ENCODE data around the gene BCOR. TPM values are rescaled to one million over a fixed set of nuclear protein-coding genes. Genes with fewer than 3 reads are reported as not detected.

The BCOR gene
- polyA plus RNA-seq, 1 of the 3 experiments (the other 2 are of a cell fraction), result 8.8 TPM

DNA sequence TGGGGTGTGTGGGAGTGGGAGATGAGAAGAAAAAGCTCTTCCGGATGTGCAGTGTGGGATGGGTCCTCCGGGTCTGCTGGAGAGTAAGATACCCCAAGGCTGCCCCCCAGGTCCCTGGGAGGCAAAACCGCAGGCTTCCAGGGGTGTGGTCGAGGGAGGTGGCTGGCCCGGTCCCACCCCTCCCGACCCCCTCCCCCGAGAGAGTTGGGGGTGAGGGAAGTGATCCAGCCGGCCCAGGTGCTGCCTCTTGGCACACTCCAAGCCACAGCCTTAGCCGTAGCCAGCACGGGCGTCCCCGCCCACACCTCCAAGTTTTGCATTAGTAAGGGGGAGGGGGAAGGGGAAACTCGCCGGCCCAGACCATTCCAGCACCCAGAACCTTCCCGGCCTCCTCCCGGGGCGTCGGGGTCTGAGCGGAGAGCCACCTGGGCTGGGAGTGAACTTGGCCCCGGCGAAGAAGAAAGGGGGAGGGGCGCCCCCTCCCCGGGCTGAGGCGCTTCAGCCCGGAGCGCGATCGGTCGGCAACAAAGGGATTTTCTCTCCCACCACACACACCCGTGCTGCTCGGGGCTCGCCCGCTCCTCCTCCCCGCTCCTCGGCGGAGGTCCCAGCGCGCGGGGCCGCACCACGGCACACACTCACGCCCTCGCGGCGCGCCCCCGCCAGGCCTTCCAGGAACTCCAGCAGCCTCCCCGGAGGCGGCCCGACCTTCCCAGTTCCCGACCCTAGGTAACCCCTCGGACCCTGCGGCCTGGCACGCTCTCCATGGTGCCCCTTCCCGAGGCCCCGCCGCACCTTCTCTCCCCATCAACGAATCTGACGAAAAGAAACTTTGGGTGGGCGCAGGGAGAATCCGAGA lies 14.4 kb downstream of the BCOR start:
- DNase-seq, result no peak
- H3K4me2 ChIP-seq, result no peak overlapping the region

More for the DNA sequence above, 14.4 kb downstream of the BCOR start:
- no peak overlapping the region for H3K4me3 ChIP-seq (ENCODE audit: low read depth in 2 of 2, low read length in 1 of 2)
- peaks cover 15 to 76% of the 10 kb centered on the region in 2 experiments; a peak in 2 of 4 replicates for H3K4me1 ChIP-seq (ENCODE audit: control insufficient read depth in 1 of 2, insufficient read depth in 2 of 2, low read depth in 1 of 2, low read length in 1 of 2)
- H3K9me3 ChIP-seq, result no peaks in the 10 kb centered on the region
- TF ChIP-seq NRF1 (IDR thresholded peaks at IDR 0.05; ENCODE audit: low read depth, low read length), result no peak
- no peak for TF ChIP-seq TAF1 (IDR thresholded peaks at IDR 0.05; ENCODE audit: borderline replicate concordance, low read depth, low read length)
- TF ChIP-seq, protein P1, sequence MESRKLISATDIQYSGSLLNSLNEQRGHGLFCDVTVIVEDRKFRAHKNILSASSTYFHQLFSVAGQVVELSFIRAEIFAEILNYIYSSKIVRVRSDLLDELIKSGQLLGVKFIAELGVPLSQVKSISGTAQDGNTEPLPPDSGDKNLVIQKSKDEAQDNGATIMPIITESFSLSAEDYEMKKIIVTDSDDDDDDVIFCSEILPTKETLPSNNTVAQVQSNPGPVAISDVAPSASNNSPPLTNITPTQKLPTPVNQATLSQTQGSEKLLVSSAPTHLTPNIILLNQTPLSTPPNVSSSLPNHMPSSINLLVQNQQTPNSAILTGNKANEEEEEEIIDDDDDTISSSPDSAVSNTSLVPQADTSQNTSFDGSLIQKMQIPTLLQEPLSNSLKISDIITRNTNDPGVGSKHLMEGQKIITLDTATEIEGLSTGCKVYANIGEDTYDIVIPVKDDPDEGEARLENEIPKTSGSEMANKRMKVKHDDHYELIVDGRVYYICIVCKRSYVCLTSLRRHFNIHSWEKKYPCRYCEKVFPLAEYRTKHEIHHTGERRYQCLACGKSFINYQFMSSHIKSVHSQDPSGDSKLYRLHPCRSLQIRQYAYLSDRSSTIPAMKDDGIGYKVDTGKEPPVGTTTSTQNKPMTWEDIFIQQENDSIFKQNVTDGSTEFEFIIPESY (IDR thresholded peaks at IDR 0.05; ENCODE audit: borderline replicate concordance, low read depth), result no peak
- TF ChIP-seq SMC3 (IDR thresholded peaks at IDR 0.05; ENCODE audit: low read depth, low read length), result no peak
- TF ChIP-seq RXRA (IDR thresholded peaks at IDR 0.05; ENCODE audit: borderline replicate concordance, low read depth), result no peak
- TF ChIP-seq, protein P2, sequence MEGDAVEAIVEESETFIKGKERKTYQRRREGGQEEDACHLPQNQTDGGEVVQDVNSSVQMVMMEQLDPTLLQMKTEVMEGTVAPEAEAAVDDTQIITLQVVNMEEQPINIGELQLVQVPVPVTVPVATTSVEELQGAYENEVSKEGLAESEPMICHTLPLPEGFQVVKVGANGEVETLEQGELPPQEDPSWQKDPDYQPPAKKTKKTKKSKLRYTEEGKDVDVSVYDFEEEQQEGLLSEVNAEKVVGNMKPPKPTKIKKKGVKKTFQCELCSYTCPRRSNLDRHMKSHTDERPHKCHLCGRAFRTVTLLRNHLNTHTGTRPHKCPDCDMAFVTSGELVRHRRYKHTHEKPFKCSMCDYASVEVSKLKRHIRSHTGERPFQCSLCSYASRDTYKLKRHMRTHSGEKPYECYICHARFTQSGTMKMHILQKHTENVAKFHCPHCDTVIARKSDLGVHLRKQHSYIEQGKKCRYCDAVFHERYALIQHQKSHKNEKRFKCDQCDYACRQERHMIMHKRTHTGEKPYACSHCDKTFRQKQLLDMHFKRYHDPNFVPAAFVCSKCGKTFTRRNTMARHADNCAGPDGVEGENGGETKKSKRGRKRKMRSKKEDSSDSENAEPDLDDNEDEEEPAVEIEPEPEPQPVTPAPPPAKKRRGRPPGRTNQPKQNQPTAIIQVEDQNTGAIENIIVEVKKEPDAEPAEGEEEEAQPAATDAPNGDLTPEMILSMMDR (IDR thresholded peaks at IDR 0.05), result no peak
- TF ChIP-seq, protein P3, sequence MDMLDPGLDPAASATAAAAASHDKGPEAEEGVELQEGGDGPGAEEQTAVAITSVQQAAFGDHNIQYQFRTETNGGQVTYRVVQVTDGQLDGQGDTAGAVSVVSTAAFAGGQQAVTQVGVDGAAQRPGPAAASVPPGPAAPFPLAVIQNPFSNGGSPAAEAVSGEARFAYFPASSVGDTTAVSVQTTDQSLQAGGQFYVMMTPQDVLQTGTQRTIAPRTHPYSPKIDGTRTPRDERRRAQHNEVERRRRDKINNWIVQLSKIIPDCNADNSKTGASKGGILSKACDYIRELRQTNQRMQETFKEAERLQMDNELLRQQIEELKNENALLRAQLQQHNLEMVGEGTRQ (IDR thresholded peaks at IDR 0.05; ENCODE audit: borderline replicate concordance, low read depth, low read length), result no peak
- no peak for TF ChIP-seq RAD21 (IDR thresholded peaks at IDR 0.05; ENCODE audit: low read length)
- TF ChIP-seq, protein P4, sequence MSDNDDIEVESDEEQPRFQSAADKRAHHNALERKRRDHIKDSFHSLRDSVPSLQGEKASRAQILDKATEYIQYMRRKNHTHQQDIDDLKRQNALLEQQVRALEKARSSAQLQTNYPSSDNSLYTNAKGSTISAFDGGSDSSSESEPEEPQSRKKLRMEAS (IDR thresholded peaks at IDR 0.05; ENCODE audit: low read depth), result no peak
- TF ChIP-seq FOXJ3 (CRISPR knock-in tag; IDR thresholded peaks at IDR 0.05), result no peak
- TF ChIP-seq MEF2A (IDR thresholded peaks at IDR 0.05; ENCODE audit: borderline replicate concordance, low read depth), result no peak
- no peak for TF ChIP-seq ELF1 (IDR thresholded peaks at IDR 0.05)
- TF ChIP-seq, protein P5, sequence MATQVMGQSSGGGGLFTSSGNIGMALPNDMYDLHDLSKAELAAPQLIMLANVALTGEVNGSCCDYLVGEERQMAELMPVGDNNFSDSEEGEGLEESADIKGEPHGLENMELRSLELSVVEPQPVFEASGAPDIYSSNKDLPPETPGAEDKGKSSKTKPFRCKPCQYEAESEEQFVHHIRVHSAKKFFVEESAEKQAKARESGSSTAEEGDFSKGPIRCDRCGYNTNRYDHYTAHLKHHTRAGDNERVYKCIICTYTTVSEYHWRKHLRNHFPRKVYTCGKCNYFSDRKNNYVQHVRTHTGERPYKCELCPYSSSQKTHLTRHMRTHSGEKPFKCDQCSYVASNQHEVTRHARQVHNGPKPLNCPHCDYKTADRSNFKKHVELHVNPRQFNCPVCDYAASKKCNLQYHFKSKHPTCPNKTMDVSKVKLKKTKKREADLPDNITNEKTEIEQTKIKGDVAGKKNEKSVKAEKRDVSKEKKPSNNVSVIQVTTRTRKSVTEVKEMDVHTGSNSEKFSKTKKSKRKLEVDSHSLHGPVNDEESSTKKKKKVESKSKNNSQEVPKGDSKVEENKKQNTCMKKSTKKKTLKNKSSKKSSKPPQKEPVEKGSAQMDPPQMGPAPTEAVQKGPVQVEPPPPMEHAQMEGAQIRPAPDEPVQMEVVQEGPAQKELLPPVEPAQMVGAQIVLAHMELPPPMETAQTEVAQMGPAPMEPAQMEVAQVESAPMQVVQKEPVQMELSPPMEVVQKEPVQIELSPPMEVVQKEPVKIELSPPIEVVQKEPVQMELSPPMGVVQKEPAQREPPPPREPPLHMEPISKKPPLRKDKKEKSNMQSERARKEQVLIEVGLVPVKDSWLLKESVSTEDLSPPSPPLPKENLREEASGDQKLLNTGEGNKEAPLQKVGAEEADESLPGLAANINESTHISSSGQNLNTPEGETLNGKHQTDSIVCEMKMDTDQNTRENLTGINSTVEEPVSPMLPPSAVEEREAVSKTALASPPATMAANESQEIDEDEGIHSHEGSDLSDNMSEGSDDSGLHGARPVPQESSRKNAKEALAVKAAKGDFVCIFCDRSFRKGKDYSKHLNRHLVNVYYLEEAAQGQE (IDR thresholded peaks at IDR 0.05; ENCODE audit: low read depth, low read length), result no peak
- no peak for TF ChIP-seq RCOR1 (IDR thresholded peaks at IDR 0.05; ENCODE audit: low read length)
- no peak for TF ChIP-seq POLR2AphosphoS5 (IDR thresholded peaks at IDR 0.05; ENCODE audit: low read depth, low read length)
- no peak for TF ChIP-seq FOXM1 (IDR thresholded peaks at IDR 0.05; ENCODE audit: low read depth)
- no peak for TF ChIP-seq TEAD4 (IDR thresholded peaks at IDR 0.05; ENCODE audit: borderline replicate concordance, insufficient read depth)
- no peak for TF ChIP-seq GATA2 (CRISPR knock-in tag; IDR thresholded peaks at IDR 0.05)
- TF ChIP-seq CHD2 (IDR thresholded peaks at IDR 0.05; ENCODE audit: low read length, partially characterized antibody), result no peak
- no peak overlapping the region for H2AFZ ChIP-seq (ENCODE audit: low read depth)
- H4K20me1 ChIP-seq (ENCODE audit: insufficient read depth), result peaks cover 89% of the 10 kb centered on the region
- no peaks in the 10 kb centered on the region for H3K9me2 ChIP-seq
- H3K27me3 ChIP-seq (ENCODE audit: insufficient read depth), result peaks cover 9% of the 10 kb centered on the region; the same call in 1 of the 2 replicates
- CTCF ChIA-PET, result no interaction called here
- H3K27ac ChIP-seq (ENCODE audit: low read depth in 2 of 2, low read length in 1 of 2), result no peak overlapping the region; a peak in 1 of 4 replicates
- POLR2A ChIA-PET, result interaction anchor here (0.6 kb wide), 1 partner anchor 111 kb away, joined by 3 read pairs; no protein-coding TSS in a partner anchor
- H3F3A ChIP-seq (replicated peaks; ENCODE audit: insufficient read depth), result peaks cover 3% of the 10 kb centered on the region
- H3K9ac ChIP-seq, result no peak overlapping the region
- peaks cover 86% of the 10 kb centered on the region for H3K79me2 ChIP-seq (ENCODE audit: insufficient read depth)
- no peaks in the 10 kb centered on the region for H3K36me3 ChIP-seq (replicated peaks in 1 of 2; ENCODE audit: control insufficient read depth in 1 of 2, insufficient read depth in 2 of 2, low read length in 1 of 2)
- 51% methylated on average over 24 of the region's 61 CpGs for WGBS (ENCODE audit: low lambda C conversion rate)
